GM23338 (cell line): ENCODE data around the gene TUBGCP4.

Source experiments
- EZH2 ChIP-seq: fragments of 200-600 bp; sonication (generic); IDR thresholded peaks from one replicate; pipeline ENCODE4 v1.8.0; 2017; ENCODE audit warnings: antibody characterized with exemption, mild to moderate bottlenecking, low read depth; ENCODE audit not compliant: unreplicated experiment
- EZH2phosphoT487 ChIP-seq: fragments of 200-600 bp; sonication (generic); IDR thresholded peaks from one replicate; pipeline ENCODE4 v1.8.1; 2018; ENCODE audit warnings: antibody characterized with exemption; ENCODE audit not compliant: unreplicated experiment
- POLR2AphosphoS5 ChIP-seq: IDR thresholded peaks from 2 replicates; pipeline ENCODE4 v1.6.1; 2016; ENCODE audit warnings: antibody characterized with exemption, low read depth
- ZNF114 ChIP-seq: fragments of 250-450 bp; sonication (Bioruptor Pico); IDR thresholded peaks from 2 replicates; pipeline ENCODE4 v1.5.0; 2020; ENCODE audit warnings: mild to moderate bottlenecking, moderate library complexity
- TF ChIP-seq, protein P1 (sequence below), 2 experiments: fragments of 200-600 bp in 1 of 2; sonication (generic) in 1 of 2; conservative IDR thresholded peaks; 2 replicates each; pipeline versions ENCODE4 v1.5.1 to v1.6.1; 2016 to 2017; ENCODE audit warnings: antibody characterized with exemption in 2 of 2, low read depth in 2 of 2, mild to moderate bottlenecking in 2 of 2, moderate library complexity in 1 of 2
- TF ChIP-seq, protein P2 (sequence below): IDR thresholded peaks from one replicate; pipeline ENCODE4 v1.6.1; 2018; ENCODE audit warnings: antibody characterized with exemption; ENCODE audit not compliant: unreplicated experiment

DNA sequence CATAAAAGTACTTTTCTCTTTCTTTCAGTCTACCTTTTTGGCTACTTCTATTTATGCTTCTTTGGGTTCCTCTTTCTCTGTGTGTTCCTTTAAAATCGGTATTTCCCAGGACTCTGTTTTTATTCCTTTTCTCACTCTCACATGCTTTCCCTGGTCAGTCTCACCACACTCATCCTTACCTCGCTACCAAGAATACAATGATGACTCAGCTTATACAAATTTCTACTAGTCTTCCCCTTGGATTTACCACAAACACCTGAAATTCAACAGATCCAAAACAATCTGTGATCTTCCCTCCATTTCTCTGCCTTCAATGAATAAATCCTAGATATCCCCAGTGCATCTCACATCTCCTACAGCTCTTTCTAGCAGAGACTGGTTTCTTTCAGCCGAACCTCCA is 52.9 kb downstream of the TUBGCP4 start:
- TF ChIP-seq, protein P1, sequence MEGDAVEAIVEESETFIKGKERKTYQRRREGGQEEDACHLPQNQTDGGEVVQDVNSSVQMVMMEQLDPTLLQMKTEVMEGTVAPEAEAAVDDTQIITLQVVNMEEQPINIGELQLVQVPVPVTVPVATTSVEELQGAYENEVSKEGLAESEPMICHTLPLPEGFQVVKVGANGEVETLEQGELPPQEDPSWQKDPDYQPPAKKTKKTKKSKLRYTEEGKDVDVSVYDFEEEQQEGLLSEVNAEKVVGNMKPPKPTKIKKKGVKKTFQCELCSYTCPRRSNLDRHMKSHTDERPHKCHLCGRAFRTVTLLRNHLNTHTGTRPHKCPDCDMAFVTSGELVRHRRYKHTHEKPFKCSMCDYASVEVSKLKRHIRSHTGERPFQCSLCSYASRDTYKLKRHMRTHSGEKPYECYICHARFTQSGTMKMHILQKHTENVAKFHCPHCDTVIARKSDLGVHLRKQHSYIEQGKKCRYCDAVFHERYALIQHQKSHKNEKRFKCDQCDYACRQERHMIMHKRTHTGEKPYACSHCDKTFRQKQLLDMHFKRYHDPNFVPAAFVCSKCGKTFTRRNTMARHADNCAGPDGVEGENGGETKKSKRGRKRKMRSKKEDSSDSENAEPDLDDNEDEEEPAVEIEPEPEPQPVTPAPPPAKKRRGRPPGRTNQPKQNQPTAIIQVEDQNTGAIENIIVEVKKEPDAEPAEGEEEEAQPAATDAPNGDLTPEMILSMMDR (conservative IDR thresholded peaks at IDR 0.05; ENCODE audit: low read depth in 2 of 2) = no peak
- TF ChIP-seq POLR2AphosphoS5 = no peak
- TF ChIP-seq EZH2 = no peak
- TF ChIP-seq, protein P2, sequence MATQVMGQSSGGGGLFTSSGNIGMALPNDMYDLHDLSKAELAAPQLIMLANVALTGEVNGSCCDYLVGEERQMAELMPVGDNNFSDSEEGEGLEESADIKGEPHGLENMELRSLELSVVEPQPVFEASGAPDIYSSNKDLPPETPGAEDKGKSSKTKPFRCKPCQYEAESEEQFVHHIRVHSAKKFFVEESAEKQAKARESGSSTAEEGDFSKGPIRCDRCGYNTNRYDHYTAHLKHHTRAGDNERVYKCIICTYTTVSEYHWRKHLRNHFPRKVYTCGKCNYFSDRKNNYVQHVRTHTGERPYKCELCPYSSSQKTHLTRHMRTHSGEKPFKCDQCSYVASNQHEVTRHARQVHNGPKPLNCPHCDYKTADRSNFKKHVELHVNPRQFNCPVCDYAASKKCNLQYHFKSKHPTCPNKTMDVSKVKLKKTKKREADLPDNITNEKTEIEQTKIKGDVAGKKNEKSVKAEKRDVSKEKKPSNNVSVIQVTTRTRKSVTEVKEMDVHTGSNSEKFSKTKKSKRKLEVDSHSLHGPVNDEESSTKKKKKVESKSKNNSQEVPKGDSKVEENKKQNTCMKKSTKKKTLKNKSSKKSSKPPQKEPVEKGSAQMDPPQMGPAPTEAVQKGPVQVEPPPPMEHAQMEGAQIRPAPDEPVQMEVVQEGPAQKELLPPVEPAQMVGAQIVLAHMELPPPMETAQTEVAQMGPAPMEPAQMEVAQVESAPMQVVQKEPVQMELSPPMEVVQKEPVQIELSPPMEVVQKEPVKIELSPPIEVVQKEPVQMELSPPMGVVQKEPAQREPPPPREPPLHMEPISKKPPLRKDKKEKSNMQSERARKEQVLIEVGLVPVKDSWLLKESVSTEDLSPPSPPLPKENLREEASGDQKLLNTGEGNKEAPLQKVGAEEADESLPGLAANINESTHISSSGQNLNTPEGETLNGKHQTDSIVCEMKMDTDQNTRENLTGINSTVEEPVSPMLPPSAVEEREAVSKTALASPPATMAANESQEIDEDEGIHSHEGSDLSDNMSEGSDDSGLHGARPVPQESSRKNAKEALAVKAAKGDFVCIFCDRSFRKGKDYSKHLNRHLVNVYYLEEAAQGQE = no peak
- TF ChIP-seq EZH2phosphoT487 = no peak
- TF ChIP-seq ZNF114 (CRISPR knock-in tag) = no peak
